GM19025 (cell line): ENCODE measurements around the gene HSPB9.
A peak's percentile ranks its signal among the peaks of the same experiment; 100 is the strongest.

Source experiments
- ATAC-seq: cut with Tn5 transposase; IDR thresholded peaks from one replicate; pipeline ENCODE4 v1.9.1; 2021; ENCODE audit warnings: mild to moderate bottlenecking, low read depth, moderate library complexity; ENCODE audit not compliant: unreplicated experiment

HSPB9 gene

GRCh38 chr17:42098730-42099399 is 23.7 kb upstream of the HSPB9 start:
- no peak for ATAC-seq

GRCh38 chr17:42101513-42102292 is 20.9 kb upstream of the HSPB9 start:
- no peak for ATAC-seq

GRCh38 chr17:42103221-42103954 is 19.2 kb upstream of the HSPB9 start:
- no peak for ATAC-seq

GRCh38 chr17:42104264-42104663 is 18.3 kb upstream of the HSPB9 start:
- ATAC-seq = no peak

GRCh38 chr17:42106009-42106408 is 16.6 kb upstream of the HSPB9 start:
- no peak for ATAC-seq

GRCh38 chr17:42107124-42107523 is 15.5 kb upstream of the HSPB9 start:
- ATAC-seq = no peak

GRCh38 chr17:42107597-42108576 is 14.7 kb upstream of the HSPB9 start:
- peak; percentile 63 for ATAC-seq

- no peak for ATAC-seq
Measured at GRCh38 chr17:42109086-42109485, 13.5 kb upstream of the HSPB9 start.

GRCh38 chr17:42110301-42111264 is 12.0 kb upstream of the HSPB9 start:
- ATAC-seq = no peak

GRCh38 chr17:42111265-42111636 is 11.4 kb upstream of the HSPB9 start:
- no peak for ATAC-seq

- no peak for ATAC-seq
Measured at GRCh38 chr17:42111871-42112551, 10.6 kb upstream of the HSPB9 start.

GRCh38 chr17:42112552-42113176 is 9.9 kb upstream of the HSPB9 start, which contains the start of gene DHX58:
Gene DHX58, minus strand, starts transcription at chr17:42112714. Its CDS starts 822 bp downstream, at chr17:42111892.
- peak; percentile 65 for ATAC-seq

GRCh38 chr17:42113293-42114069 is 9.1 kb upstream of the HSPB9 start:
- no peak for ATAC-seq

GRCh38 chr17:42114118-42114517 is 8.5 kb upstream of the HSPB9 start:
- no peak for ATAC-seq

GRCh38 chr17:42116705-42117396 is 5.8 kb upstream of the HSPB9 start:
- ATAC-seq = no peak

- ATAC-seq = no peak
Measured at GRCh38 chr17:42117397-42118125, 5.0 kb upstream of the HSPB9 start.
